Measurements from ENCODE around the gene MIOS.

DNA sequence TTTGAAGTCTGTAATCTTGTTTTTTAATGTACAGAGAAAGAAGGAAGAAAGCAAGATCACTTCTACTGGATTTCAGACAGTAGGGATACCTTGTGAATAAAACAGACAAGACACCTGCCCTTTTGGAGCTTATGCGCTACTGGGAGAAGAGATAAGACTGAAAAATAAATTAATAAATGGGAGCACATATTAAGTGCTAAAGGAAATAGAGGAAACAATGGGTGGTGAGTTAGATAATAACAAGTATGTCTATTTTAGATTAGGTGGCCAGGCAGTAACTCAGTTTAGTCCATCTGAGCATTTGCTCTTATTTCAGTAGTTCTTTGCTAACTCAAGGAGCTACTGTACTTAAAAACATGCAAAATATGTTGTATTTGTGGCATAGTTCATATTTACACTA, 15.9 kb downstream of the MIOS start:
- TF ChIP-seq, protein P1, sequence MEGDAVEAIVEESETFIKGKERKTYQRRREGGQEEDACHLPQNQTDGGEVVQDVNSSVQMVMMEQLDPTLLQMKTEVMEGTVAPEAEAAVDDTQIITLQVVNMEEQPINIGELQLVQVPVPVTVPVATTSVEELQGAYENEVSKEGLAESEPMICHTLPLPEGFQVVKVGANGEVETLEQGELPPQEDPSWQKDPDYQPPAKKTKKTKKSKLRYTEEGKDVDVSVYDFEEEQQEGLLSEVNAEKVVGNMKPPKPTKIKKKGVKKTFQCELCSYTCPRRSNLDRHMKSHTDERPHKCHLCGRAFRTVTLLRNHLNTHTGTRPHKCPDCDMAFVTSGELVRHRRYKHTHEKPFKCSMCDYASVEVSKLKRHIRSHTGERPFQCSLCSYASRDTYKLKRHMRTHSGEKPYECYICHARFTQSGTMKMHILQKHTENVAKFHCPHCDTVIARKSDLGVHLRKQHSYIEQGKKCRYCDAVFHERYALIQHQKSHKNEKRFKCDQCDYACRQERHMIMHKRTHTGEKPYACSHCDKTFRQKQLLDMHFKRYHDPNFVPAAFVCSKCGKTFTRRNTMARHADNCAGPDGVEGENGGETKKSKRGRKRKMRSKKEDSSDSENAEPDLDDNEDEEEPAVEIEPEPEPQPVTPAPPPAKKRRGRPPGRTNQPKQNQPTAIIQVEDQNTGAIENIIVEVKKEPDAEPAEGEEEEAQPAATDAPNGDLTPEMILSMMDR (IDR thresholded peaks at IDR 0.05 in 2 of 3, conservative IDR thresholded peaks at IDR 0.05 in 1 of 3; ENCODE audit: insufficient read depth in 2 of 3, low read depth in 1 of 3, low read length in 3 of 3): no peak
- TF ChIP-seq YBX1 (IDR thresholded peaks at IDR 0.05) (no peak), GABPA (tag; conservative IDR thresholded peaks at IDR 0.05; ENCODE audit: low read depth) (no peak), PHB (CRISPR knock-in tag; IDR thresholded peaks at IDR 0.05) (no peak), ZNF444 (CRISPR knock-in tag; IDR thresholded peaks at IDR 0.05) (no peak)
- TF ChIP-seq, protein P2, sequence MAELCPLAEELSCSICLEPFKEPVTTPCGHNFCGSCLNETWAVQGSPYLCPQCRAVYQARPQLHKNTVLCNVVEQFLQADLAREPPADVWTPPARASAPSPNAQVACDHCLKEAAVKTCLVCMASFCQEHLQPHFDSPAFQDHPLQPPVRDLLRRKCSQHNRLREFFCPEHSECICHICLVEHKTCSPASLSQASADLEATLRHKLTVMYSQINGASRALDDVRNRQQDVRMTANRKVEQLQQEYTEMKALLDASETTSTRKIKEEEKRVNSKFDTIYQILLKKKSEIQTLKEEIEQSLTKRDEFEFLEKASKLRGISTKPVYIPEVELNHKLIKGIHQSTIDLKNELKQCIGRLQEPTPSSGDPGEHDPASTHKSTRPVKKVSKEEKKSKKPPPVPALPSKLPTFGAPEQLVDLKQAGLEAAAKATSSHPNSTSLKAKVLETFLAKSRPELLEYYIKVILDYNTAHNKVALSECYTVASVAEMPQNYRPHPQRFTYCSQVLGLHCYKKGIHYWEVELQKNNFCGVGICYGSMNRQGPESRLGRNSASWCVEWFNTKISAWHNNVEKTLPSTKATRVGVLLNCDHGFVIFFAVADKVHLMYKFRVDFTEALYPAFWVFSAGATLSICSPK (IDR thresholded peaks at IDR 0.05; ENCODE audit: borderline replicate concordance): no peak
- TF ChIP-seq, protein P3, sequence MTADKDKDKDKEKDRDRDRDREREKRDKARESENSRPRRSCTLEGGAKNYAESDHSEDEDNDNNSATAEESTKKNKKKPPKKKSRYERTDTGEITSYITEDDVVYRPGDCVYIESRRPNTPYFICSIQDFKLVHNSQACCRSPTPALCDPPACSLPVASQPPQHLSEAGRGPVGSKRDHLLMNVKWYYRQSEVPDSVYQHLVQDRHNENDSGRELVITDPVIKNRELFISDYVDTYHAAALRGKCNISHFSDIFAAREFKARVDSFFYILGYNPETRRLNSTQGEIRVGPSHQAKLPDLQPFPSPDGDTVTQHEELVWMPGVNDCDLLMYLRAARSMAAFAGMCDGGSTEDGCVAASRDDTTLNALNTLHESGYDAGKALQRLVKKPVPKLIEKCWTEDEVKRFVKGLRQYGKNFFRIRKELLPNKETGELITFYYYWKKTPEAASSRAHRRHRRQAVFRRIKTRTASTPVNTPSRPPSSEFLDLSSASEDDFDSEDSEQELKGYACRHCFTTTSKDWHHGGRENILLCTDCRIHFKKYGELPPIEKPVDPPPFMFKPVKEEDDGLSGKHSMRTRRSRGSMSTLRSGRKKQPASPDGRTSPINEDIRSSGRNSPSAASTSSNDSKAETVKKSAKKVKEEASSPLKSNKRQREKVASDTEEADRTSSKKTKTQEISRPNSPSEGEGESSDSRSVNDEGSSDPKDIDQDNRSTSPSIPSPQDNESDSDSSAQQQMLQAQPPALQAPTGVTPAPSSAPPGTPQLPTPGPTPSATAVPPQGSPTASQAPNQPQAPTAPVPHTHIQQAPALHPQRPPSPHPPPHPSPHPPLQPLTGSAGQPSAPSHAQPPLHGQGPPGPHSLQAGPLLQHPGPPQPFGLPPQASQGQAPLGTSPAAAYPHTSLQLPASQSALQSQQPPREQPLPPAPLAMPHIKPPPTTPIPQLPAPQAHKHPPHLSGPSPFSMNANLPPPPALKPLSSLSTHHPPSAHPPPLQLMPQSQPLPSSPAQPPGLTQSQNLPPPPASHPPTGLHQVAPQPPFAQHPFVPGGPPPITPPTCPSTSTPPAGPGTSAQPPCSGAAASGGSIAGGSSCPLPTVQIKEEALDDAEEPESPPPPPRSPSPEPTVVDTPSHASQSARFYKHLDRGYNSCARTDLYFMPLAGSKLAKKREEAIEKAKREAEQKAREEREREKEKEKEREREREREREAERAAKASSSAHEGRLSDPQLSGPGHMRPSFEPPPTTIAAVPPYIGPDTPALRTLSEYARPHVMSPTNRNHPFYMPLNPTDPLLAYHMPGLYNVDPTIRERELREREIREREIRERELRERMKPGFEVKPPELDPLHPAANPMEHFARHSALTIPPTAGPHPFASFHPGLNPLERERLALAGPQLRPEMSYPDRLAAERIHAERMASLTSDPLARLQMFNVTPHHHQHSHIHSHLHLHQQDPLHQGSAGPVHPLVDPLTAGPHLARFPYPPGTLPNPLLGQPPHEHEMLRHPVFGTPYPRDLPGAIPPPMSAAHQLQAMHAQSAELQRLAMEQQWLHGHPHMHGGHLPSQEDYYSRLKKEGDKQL (CRISPR knock-in tag; IDR thresholded peaks at IDR 0.05; ENCODE audit: borderline replicate concordance): no peak
- TF ChIP-seq, protein P4, sequence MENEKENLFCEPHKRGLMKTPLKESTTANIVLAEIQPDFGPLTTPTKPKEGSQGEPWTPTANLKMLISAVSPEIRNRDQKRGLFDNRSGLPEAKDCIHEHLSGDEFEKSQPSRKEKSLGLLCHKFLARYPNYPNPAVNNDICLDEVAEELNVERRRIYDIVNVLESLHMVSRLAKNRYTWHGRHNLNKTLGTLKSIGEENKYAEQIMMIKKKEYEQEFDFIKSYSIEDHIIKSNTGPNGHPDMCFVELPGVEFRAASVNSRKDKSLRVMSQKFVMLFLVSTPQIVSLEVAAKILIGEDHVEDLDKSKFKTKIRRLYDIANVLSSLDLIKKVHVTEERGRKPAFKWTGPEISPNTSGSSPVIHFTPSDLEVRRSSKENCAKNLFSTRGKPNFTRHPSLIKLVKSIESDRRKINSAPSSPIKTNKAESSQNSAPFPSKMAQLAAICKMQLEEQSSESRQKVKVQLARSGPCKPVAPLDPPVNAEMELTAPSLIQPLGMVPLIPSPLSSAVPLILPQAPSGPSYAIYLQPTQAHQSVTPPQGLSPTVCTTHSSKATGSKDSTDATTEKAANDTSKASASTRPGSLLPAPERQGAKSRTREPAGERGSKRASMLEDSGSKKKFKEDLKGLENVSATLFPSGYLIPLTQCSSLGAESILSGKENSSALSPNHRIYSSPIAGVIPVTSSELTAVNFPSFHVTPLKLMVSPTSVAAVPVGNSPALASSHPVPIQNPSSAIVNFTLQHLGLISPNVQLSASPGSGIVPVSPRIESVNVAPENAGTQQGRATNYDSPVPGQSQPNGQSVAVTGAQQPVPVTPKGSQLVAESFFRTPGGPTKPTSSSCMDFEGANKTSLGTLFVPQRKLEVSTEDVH (IDR thresholded peaks at IDR 0.05; ENCODE audit: low read depth, partially characterized antibody): no peak

Measured in K562 (cell line).